Nephron (organoid): Measurements from ENCODE around the gene RAB12.
A peak's percentile ranks its signal among the peaks of the same experiment; 100 is the strongest.

ENCODE experiments used
- H3K27ac Mint-ChIP-seq, 3 experiments: 2 replicates each; pipeline ENCODE4 v1.8.0; 2020; ENCODE audit warnings: mixed read lengths in 3 of 3, mild to moderate bottlenecking in 2 of 3, moderate library complexity in 1 of 3
- H3K27me3 Mint-ChIP-seq: 2 replicates; pipeline ENCODE4 v1.8.0; 2021; ENCODE audit warnings: low read depth, mild to moderate bottlenecking, moderate library complexity, mixed read lengths
- H3K36me3 Mint-ChIP-seq: 2 replicates; pipeline ENCODE4 v1.8.0; 2020; ENCODE audit warnings: low read depth, mixed read lengths
- H3K4me1 Mint-ChIP-seq: 2 replicates; pipeline ENCODE4 v1.8.0; 2020; ENCODE audit warnings: mixed read lengths
- H3K4me3 Mint-ChIP-seq, 3 experiments: 2 replicates each; pipeline ENCODE4 v1.8.0; 2020; ENCODE audit warnings: mild to moderate bottlenecking in 3 of 3, mixed read lengths in 3 of 3, moderate library complexity in 2 of 3
- H3K9me3 Mint-ChIP-seq: 2 replicates; pipeline ENCODE4 v1.8.0; 2020; ENCODE audit warnings: mixed read lengths
- CTCF ChIP-seq, 3 experiments: fragments of 200-600 bp; sonication (generic); IDR thresholded peaks; one replicate each; pipeline ENCODE4 v1.5.0; 2021; ENCODE audit warnings: antibody characterized with exemption in 3 of 3; ENCODE audit not compliant: unreplicated experiment in 3 of 3

RAB12 gene

GRCh38 chr18:8629602-8630001, 20.4 kb downstream of the RAB12 start:
- Mint-ChIP-seq H3K9me3 (no peaks in the 10 kb centered on the region), H3K36me3 (peaks cover 37% of the 10 kb centered on the region), H3K4me1 (peaks cover 4% of the 10 kb centered on the region), H3K4me3 (no peak overlapping the region), H3K27me3 (no peaks in the 10 kb centered on the region), H3K27ac (peak overlapping the region in 1 of 3 experiments; percentile 24)
- no peak for TF ChIP-seq CTCF (IDR thresholded peaks at IDR 0.05; ENCODE audit: unreplicated experiment in 3 of 3)

DNA sequence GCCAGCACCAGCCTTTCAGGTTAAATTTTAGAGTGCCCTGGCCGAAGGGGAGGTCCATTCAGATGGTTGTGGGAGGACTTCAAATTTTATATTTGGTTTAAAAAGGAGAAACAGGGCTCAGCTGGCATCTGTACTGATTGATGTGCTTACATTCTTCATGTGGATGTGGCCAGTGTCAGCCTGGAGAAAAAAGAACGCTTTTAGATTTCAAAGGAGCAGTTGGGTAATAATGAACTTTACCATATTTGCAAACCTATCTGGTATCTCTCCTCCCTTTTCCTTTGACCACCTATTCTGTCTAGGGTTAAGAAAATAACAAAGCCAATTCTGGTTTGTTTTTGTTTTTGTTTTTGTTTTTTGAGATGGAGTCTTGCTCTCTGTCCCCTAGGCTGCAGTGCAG, 21.3 kb downstream of the RAB12 start:
- no peaks in the 10 kb centered on the region for H3K27me3 Mint-ChIP-seq
- no peak for TF ChIP-seq CTCF (IDR thresholded peaks at IDR 0.05; ENCODE audit: unreplicated experiment in 3 of 3)
- no peaks in the 10 kb centered on the region for H3K9me3 Mint-ChIP-seq
- H3K4me1 Mint-ChIP-seq: no peaks in the 10 kb centered on the region
- peaks cover 44% of the 10 kb centered on the region for H3K36me3 Mint-ChIP-seq
- peak overlapping the region in 2 of 3 experiments; percentile 15 to 65 for H3K27ac Mint-ChIP-seq
- no peak overlapping the region for H3K4me3 Mint-ChIP-seq

DNA sequence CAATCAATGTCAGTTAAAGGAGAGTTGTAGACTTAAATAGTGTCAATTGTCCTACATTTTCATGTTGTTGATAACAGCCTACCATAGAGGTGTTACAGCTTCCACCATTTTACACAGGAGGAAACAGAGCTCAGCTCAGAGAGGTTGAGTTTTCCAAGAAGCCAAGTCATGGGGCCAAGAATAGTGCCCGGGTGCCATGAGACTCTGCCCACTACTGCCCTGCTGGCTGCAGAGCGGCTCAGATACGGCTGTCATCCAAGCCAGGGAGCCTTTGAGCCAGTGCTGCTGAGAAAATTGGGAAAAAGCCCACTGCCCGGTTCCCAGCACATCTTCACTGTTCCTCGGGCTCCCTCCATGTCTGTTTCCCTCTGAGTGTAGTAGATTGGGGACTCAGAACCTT, 22.0 kb downstream of the RAB12 start:
- no peak overlapping the region for H3K4me3 Mint-ChIP-seq
- no peaks in the 10 kb centered on the region for H3K9me3 Mint-ChIP-seq
- H3K36me3 Mint-ChIP-seq: peaks cover 45% of the 10 kb centered on the region
- no peaks in the 10 kb centered on the region for H3K27me3 Mint-ChIP-seq
- H3K4me1 Mint-ChIP-seq: no peaks in the 10 kb centered on the region
- H3K27ac Mint-ChIP-seq: no peak overlapping the region
- TF ChIP-seq CTCF (IDR thresholded peaks at IDR 0.05; ENCODE audit: unreplicated experiment in 3 of 3): no peak

DNA sequence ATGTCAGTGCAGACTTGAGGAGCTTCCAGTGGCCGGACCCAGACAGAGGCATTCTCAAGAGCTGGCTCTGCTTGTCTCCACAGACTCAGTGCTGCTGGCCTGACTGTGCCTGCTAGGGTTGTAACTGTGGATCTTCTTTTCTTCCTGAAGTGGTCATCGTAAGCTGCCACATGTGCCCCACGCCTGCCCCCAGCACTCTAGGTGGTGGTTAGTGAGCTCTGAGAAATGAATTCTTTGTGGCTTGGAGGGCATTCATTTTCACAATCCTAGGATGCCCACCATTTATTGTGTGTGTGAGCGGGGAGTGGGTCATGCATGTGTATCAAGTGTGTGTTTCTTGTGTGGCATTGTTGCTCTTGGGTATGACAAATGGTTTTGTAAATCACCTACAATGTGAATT, 23.1 kb downstream of the RAB12 start:
- TF ChIP-seq CTCF (IDR thresholded peaks at IDR 0.05; ENCODE audit: unreplicated experiment in 3 of 3): no peak
- H3K27ac Mint-ChIP-seq: no peak overlapping the region
- H3K27me3 Mint-ChIP-seq: no peaks in the 10 kb centered on the region
- no peaks in the 10 kb centered on the region for H3K9me3 Mint-ChIP-seq
- no peaks in the 10 kb centered on the region for H3K4me1 Mint-ChIP-seq
- H3K4me3 Mint-ChIP-seq: no peak overlapping the region
- H3K36me3 Mint-ChIP-seq: peaks cover 43% of the 10 kb centered on the region

DNA sequence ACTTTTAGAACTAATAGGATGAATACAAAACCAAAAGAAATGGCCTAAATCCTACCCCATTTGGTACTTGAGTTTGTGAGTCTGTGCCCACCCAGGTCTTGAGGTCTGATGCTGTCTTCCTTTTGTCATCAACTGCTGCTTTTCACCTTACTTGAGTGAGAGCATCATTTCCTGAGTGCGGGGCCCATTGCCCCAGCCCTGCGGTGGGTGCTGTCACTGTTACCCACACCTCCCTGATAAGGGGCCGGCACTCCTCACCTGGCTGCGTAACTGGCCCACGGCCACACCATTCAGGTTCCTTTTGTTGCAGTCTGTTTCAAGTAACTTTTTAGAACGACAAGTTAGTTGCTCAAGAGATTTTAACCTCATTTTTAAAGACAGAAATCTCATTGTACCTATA, 25.3 kb downstream of the RAB12 start:
- no peak for TF ChIP-seq CTCF (IDR thresholded peaks at IDR 0.05; ENCODE audit: unreplicated experiment in 3 of 3)
- peaks cover 60% of the 10 kb centered on the region for H3K36me3 Mint-ChIP-seq
- H3K4me3 Mint-ChIP-seq: no peak overlapping the region
- no peaks in the 10 kb centered on the region for H3K9me3 Mint-ChIP-seq
- no peaks in the 10 kb centered on the region for H3K27me3 Mint-ChIP-seq
- H3K27ac Mint-ChIP-seq: no peak overlapping the region
- H3K4me1 Mint-ChIP-seq: no peaks in the 10 kb centered on the region

DNA sequence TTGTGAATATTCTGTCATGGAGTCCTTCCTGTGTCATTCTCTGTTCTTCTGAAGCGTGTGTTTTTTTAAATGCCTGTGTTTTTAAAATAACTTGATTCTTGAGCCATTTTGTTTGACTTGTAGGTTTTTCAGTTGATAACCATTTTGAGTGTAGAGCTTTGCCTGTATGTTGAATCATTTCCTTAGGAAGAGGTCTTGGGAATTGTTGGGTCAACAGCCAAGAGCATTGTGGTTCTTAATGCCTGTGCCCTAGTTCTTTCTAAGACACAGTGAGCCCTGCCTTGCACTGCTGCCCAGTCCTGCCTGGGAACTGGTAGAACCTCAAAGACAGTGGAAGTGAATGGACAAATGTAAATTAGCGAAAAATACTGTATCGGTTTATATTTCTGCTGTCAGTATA, 25.9 kb downstream of the RAB12 start:
- H3K4me3 Mint-ChIP-seq: no peak overlapping the region
- no peaks in the 10 kb centered on the region for H3K4me1 Mint-ChIP-seq
- no peaks in the 10 kb centered on the region for H3K9me3 Mint-ChIP-seq
- no peaks in the 10 kb centered on the region for H3K27me3 Mint-ChIP-seq
- TF ChIP-seq CTCF (IDR thresholded peaks at IDR 0.05; ENCODE audit: unreplicated experiment in 3 of 3): no peak
- no peak overlapping the region for H3K27ac Mint-ChIP-seq
- H3K36me3 Mint-ChIP-seq: peaks cover 65% of the 10 kb centered on the region
